Right lobe of liver (tissue), 6 donors: ENCODE data around the gene SLC35B2. TPM values are rescaled to one million over a fixed set of nuclear protein-coding genes. Genes with fewer than 3 reads are reported as not detected.

Source experiments
- ATAC-seq, 4 donors: fragments of 200-7000 bp; cut with Tn5 transposase; one replicate each; pipeline ENCODE4 v1.9.1; 2020; ENCODE audit warnings: mild to moderate bottlenecking in 4 of 4, moderate library complexity in 4 of 4
- DNase-seq, 3 donors: peaks; one replicate each; pipeline ENCODE4 v3.0.0-alpha.2; 2020
- H3K27ac ChIP-seq, 3 donors: fragments of 200-600 bp; one replicate each; pipeline ENCODE4 v1.8.0; 2022
- H3K27me3 ChIP-seq, 2 donors: fragments of 200-600 bp; one replicate each; pipeline ENCODE4 v1.8.0; 2022
- H3K36me3 ChIP-seq, 4 donors: fragments of 200-600 bp; sonication (generic) in 1 of 4; one replicate each; pipeline versions ENCODE4 v1.5.1 to v1.8.0; 2017 to 2022; ENCODE audit warnings: control low read depth in 1 of 4
- H3K4me1 ChIP-seq, 4 donors: fragments of 200-600 bp; sonication (generic) in 1 of 4; one replicate each; pipeline versions ENCODE4 v1.5.1 to v1.8.0; 2017 to 2022; ENCODE audit warnings: control low read depth in 1 of 4
- H3K4me3 ChIP-seq, 3 donors: fragments of 200-600 bp; one replicate each; pipeline ENCODE4 v1.8.0; 2022
- H3K9me3 ChIP-seq, 4 donors: fragments of 200-600 bp; sonication (generic) in 1 of 4; one replicate each; pipeline versions ENCODE4 v1.5.1 to v1.8.0; 2017 to 2022; ENCODE audit warnings: control low read depth in 1 of 4
- POLR2A ChIP-seq: fragments of 450-650 bp; IDR thresholded peaks from one replicate; pipeline ENCODE4 v1.6.1; 2017; ENCODE audit warnings: antibody characterized with exemption, mild to moderate bottlenecking
- WGBS: methylation state at CpG from one replicate; pipeline ENCODE4 v1.1.6; 2018; ENCODE audit warnings: low coverage, low lambda C conversion rate; ENCODE audit not compliant: insufficient coverage; ENCODE audit errors: missing lambda C conversion rate; 5-methylcytosine and 5-hydroxymethylcytosine counted together
- intact Hi-C, 2 donors: fragments of 100-400 bp; cut with DNase I; formaldehyde crosslinking; loops; one replicate each; pipeline versions ENCODE4 v1.11.2 to v1.14.1; 2022
- total RNA-seq, 6 experiments: library from RNA; depleted of rRNA in 2 of 6; stranded (reverse); fragments of >200 nt in 2 of 6; fragmentation: NEBNext Ultra II Directional in 3 of 6; extraction: Animal tissue kit (Norgen Biotek cat#: 25700) in 3 of 6; gene quantifications; one replicate each; pipeline versions ENCODE4 v1.1.0 to v1.2.4, GENCODE V29; 2016 to 2023
- TF ChIP-seq, protein P1 (sequence below), 4 donors: fragments of 200-600 bp in 3 of 4; fragments of 450-650 bp in 1 of 4; IDR thresholded peaks; one replicate each; pipeline versions ENCODE4 v1.5.1 to v1.8.0; 2016 to 2022; ENCODE audit warnings: antibody characterized with exemption in 4 of 4, mild to moderate bottlenecking in 2 of 4
- donor health status: DM: no; HTN: yes; CAD: no.
- donor health status: DM: no; HTN: no; CAD: no.
- donor health status: DM: no; HTN: no; CAD: no.
- donor health status: DM: no; HTN: yes; CAD: no.
- donor health status: DM: no; HTN: yes; CAD: no.

Gene SLC35B2
- total RNA-seq, 6 experiments from 2014 or later, result 15.1 to 29.0 (median 20.9) TPM

DNA sequence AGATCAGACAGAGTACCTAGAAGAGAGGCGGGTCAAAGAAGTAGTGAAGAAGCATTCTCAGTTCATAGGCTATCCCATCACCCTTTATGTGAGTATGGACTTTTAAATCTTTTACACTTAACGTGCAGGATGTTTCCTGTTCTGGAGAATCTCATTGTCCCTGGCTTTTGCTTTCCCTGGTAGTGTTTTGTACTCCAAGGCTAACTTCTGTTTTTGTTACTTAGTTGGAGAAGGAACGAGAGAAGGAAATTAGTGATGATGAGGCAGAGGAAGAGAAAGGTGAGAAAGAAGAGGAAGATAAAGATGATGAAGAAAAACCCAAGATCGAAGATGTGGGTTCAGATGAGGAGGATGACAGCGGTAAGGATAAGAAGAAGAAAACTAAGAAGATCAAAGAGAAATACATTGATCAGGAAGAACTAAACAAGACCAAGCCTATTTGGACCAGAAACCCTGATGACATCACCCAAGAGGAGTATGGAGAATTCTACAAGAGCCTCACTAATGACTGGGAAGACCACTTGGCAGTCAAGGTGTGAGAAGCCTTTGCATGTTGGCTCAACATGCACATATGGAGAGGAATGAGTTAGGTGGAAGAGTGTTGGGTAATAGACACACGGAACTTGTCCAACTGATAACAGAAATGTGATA, 7.1 kb downstream of the SLC35B2 start:
- no peak for ATAC-seq
- intact Hi-C loops, result no loop called here
- TF ChIP-seq, protein P1, sequence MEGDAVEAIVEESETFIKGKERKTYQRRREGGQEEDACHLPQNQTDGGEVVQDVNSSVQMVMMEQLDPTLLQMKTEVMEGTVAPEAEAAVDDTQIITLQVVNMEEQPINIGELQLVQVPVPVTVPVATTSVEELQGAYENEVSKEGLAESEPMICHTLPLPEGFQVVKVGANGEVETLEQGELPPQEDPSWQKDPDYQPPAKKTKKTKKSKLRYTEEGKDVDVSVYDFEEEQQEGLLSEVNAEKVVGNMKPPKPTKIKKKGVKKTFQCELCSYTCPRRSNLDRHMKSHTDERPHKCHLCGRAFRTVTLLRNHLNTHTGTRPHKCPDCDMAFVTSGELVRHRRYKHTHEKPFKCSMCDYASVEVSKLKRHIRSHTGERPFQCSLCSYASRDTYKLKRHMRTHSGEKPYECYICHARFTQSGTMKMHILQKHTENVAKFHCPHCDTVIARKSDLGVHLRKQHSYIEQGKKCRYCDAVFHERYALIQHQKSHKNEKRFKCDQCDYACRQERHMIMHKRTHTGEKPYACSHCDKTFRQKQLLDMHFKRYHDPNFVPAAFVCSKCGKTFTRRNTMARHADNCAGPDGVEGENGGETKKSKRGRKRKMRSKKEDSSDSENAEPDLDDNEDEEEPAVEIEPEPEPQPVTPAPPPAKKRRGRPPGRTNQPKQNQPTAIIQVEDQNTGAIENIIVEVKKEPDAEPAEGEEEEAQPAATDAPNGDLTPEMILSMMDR (IDR thresholded peaks at IDR 0.05), result no peak
- no peak for TF ChIP-seq POLR2A
- peaks cover 0 to 45% (median 2%) of the 10 kb centered on the region in 4 donors for H3K4me1 ChIP-seq
- peaks cover 14 to 69% (median 49%) of the 10 kb centered on the region in 4 donors for H3K36me3 ChIP-seq
- WGBS, result 62% methylated on average over 5 of the region's 6 CpGs
- DNase-seq, result no peak
- H3K9me3 ChIP-seq, result no peaks in the 10 kb centered on the region
- peak overlapping the region in 2 of 3 donors; percentile 19 to 100 for H3K27ac ChIP-seq
- no peaks in the 10 kb centered on the region for H3K27me3 ChIP-seq
- H3K4me3 ChIP-seq, result no peak overlapping the region

DNA sequence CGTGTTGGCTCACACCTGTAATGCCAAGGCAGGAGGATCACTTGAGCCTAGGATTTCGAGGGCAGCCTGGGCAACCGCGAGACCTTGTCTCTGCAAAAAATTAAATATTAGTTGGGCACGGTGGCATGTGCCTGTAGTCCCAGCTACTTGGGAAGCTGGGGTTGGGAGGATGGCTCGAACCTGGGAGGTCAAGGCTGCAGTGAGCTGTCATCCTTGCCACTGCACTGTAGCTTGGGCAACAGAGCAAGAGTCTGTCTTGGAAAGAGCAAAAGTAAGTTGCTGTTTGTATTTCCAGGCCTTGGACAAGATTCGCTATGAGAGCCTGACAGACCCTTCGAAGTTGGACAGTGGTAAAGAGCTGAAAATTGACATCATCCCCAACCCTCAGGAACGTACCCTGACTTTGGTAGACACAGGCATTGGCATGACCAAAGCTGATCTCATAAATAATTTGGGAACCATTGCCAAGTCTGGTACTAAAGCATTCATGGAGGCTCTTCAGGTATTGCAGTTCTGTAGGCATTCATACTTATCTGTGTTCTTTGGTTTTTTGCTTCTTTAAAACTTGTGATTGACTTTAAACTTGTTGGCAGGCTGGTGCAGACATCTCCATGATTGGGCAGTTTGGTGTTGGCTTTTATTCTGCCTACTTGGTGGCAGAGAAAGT, 8.1 kb downstream of the SLC35B2 start:
- TF ChIP-seq, protein P1 (IDR thresholded peaks at IDR 0.05), result no peak
- TF ChIP-seq POLR2A, result no peak
- peak overlapping the region; percentile 100 for H3K27ac ChIP-seq
- peak in 1 of 3 donors; percentile 37 for DNase-seq
- 70% methylated on average over 4 of the region's 9 CpGs for WGBS
- H3K4me1 ChIP-seq, result peaks cover 0 to 47% (median 2%) of the 10 kb centered on the region in 4 donors
- H3K36me3 ChIP-seq, result peaks cover 11 to 59% (median 47%) of the 10 kb centered on the region in 4 donors
- intact Hi-C loops, result no loop called here
- peak overlapping the region in 2 of 3 donors; percentile 67 to 73 for H3K4me3 ChIP-seq
- no peaks in the 10 kb centered on the region for H3K27me3 ChIP-seq
- H3K9me3 ChIP-seq, result no peaks in the 10 kb centered on the region
- ATAC-seq, result no peak

DNA sequence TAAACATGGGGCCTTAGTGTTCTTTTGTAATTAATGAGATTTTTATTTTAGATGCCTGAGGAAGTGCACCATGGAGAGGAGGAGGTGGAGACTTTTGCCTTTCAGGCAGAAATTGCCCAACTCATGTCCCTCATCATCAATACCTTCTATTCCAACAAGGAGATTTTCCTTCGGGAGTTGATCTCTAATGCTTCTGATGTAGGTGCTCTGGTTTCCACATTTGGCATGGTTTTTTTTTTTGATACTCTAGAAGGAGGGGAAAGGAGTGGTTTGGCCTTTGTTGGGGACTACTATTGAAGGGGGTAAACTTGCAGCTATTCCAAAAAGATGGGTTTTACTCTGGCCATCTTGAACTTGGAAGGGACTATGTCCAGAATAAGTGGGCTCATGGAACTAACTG, 8.7 kb downstream of the SLC35B2 start:
- TF ChIP-seq, protein P1 (IDR thresholded peaks at IDR 0.05), result no peak
- TF ChIP-seq POLR2A, result no peak
- Histone ChIP-seq H3K27ac (peak overlapping the region; percentile 100), H3K4me3 (peak overlapping the region; percentile 67 to 73 (median 73)), H3K4me1 (peaks cover 0 to 47% (median 2%) of the 10 kb centered on the region in 4 donors), H3K9me3 (no peaks in the 10 kb centered on the region), H3K27me3 (no peaks in the 10 kb centered on the region), H3K36me3 (peaks cover 7 to 52% (median 41%) of the 10 kb centered on the region in 4 donors)
- intact Hi-C loops, result no loop called here
- no peak for ATAC-seq
- DNase-seq, result no peak
- WGBS, result 7% methylated on average over 1 of the region's 1 CpG

DNA sequence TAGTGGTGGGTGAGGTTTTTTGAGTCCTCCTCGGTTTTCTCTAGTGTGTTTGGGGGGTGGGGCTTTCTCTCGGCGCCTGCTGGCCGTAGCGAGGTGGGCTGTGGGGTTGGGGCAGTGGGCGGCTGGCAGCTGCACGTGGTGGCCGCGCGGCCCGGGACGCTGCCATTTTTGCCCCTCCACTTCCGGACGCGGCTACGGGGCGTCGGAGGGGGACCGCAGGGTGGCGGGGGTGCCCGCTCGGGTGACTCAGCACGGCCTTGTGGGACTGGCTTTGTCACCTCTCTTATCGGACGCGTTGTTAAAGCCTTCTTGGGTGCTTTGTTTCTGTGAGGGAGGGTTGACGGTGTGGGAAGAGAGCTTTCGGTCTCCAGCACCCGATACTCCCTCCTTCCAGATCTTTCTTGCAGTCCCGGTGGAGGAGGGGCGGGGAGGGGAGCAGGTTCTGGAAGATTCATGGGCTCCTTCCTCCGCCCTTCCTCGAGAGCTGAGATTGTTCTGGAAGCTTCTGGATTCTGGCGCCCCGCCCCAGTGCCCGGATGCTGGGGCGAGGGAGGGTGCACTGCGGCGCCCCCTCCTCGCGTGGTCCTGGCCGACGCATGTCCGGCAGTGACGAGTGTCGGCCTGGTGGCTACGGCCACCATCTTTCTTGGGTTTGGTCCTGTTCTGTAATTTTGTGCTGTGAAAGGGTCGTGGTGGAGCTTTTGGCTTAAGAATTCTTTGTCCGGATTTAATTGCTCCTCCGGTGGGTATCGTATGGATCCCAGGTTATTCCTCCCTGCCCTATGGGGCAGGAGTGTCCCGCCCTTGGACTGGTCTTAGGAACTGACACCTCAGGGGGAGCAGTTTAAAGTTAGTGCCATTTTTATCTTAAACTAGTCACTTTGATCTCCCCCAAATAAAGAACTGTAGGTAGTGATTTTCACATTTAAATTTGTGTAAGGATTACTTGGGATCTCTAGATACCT, 9.7 kb downstream of the SLC35B2 start:
- Histone ChIP-seq H3K36me3 (peaks cover 7 to 43% (median 35%) of the 10 kb centered on the region in 4 donors), H3K27me3 (no peaks in the 10 kb centered on the region), H3K4me3 (peak overlapping the region; percentile 67 to 73 (median 73)), H3K9me3 (no peaks in the 10 kb centered on the region), H3K27ac (peak overlapping the region; percentile 100), H3K4me1 (peaks cover 0 to 47% (median 2%) of the 10 kb centered on the region in 4 donors)
- under 1% methylated on average over 30 of the region's 52 CpGs for WGBS
- intact Hi-C loops, result no loop called here
- TF ChIP-seq, protein P1 (IDR thresholded peaks at IDR 0.05), result no peak
- TF ChIP-seq POLR2A, result no peak
- ATAC-seq (peak; percentile 26 to 38 (median 28)), DNase-seq (peak; percentile 79 to 83 (median 82))
